Measurements from ENCODE around the gene MOGAT2. TPM values are rescaled to one million over a fixed set of nuclear protein-coding genes. Genes with fewer than 3 reads are reported as not detected.

MOGAT2 gene
- total and polyA plus RNA-seq, 2 of the 13 experiments (the other 11 are each of a cell fraction or from before 2014, with no cell fraction given): 27.2 to 27.8 TPM

- TF ChIP-seq DDIT3 (CRISPR knock-in tag; IDR thresholded peaks at IDR 0.05): no peak
- TF ChIP-seq ONECUT2 (CRISPR knock-in tag; IDR thresholded peaks at IDR 0.05): no peak
- TF ChIP-seq ZNF629 (CRISPR knock-in tag; conservative IDR thresholded peaks at IDR 0.05): peak; percentile 84
- no peak for TF ChIP-seq ZNF670 (CRISPR knock-in tag; IDR thresholded peaks at IDR 0.05; ENCODE audit: borderline replicate concordance)
- no peak for TF ChIP-seq CCDC6 (CRISPR knock-in tag; IDR thresholded peaks at IDR 0.05)
- TF ChIP-seq NR0B2 (CRISPR knock-in tag; IDR thresholded peaks at IDR 0.05): no peak
- TF ChIP-seq TAF1 (CRISPR knock-in tag; IDR thresholded peaks at IDR 0.05): no peak
- no peak for TF ChIP-seq ZNF660 (CRISPR knock-in tag; IDR thresholded peaks at IDR 0.05; ENCODE audit: borderline replicate concordance, low read depth)
- TF ChIP-seq, protein P1, sequence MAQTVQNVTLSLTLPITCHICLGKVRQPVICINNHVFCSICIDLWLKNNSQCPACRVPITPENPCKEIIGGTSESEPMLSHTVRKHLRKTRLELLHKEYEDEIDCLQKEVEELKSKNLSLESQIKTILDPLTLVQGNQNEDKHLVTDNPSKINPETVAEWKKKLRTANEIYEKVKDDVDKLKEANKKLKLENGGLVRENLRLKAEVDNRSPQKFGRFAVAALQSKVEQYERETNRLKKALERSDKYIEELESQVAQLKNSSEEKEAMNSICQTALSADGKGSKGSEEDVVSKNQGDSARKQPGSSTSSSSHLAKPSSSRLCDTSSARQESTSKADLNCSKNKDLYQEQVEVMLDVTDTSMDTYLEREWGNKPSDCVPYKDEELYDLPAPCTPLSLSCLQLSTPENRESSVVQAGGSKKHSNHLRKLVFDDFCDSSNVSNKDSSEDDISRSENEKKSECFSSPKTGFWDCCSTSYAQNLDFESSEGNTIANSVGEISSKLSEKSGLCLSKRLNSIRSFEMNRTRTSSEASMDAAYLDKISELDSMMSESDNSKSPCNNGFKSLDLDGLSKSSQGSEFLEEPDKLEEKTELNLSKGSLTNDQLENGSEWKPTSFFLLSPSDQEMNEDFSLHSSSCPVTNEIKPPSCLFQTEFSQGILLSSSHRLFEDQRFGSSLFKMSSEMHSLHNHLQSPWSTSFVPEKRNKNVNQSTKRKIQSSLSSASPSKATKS (CRISPR knock-in tag; IDR thresholded peaks at IDR 0.05): no peak
- TF ChIP-seq ESRRA (CRISPR knock-in tag; IDR thresholded peaks at IDR 0.05; ENCODE audit: low read depth): peak; percentile 57; the same call in 1 of the 2 replicates
- H4K20me1 ChIP-seq (ENCODE audit: insufficient read depth, low read length): no peaks in the 10 kb centered on the region
- ChIA-PET POLR2A (interaction anchor here (2.5 kb wide), 1 partner anchor 22 kb away, joined by 8 read pairs; no protein-coding TSS in a partner anchor), CTCF (ENCODE audit: low intra/inter-chr PET ratio, low total read pairs) (no interaction called here)
- no peak overlapping the region for H3K9ac ChIP-seq (ENCODE audit: insufficient read depth, low read depth, low read length)
- no peak overlapping the region for H2AFZ ChIP-seq (ENCODE audit: low read length)
- H3K4me2 ChIP-seq (ENCODE audit: low read depth, low read length): no peak overlapping the region
- no peaks in the 10 kb centered on the region for H3K79me2 ChIP-seq (ENCODE audit: insufficient read depth, low read length)
- intact Hi-C loops (cut with micrococcal nuclease; ENCODE audit: unreplicated experiment): no loop called here
- no peak for FAIRE-seq
- H3K9me3 ChIP-seq (ENCODE audit: low read length): no peaks in the 10 kb centered on the region
- in situ Hi-C loops (cut with HindIII; ENCODE audit: extremely low pct_ligation_motif_present, low pct_unique_long_range_greater_than_20kb): no loop called here
- no peak overlapping the region for H3K27ac ChIP-seq (ENCODE audit: extremely low read length, insufficient read depth, low read length)
- H3K4me3 ChIP-seq (replicated peaks in 1 of 3; ENCODE audit: insufficient read depth in 1 of 3, low read depth in 2 of 3, low read length in 3 of 3): no peak overlapping the region
- DNase-seq (ENCODE audit: low spot score): no peak
- ATAC-seq: no peak
- no peaks in the 10 kb centered on the region for H3K36me3 ChIP-seq (replicated peaks in 1 of 2; ENCODE audit: control insufficient read depth in 1 of 2, insufficient read depth in 2 of 2, low read length in 2 of 2)
- no TSS peak for BruUV-seq (replicated peaks)
- peaks cover 80% of the 10 kb centered on the region for H3K4me1 ChIP-seq (ENCODE audit: insufficient read depth, low read length)
- H3K27me3 ChIP-seq (ENCODE audit: control insufficient read depth in 1 of 2, insufficient read depth in 2 of 2, low read length in 2 of 2): no peaks in the 10 kb centered on the region
Observed at GRCh38 chr11:75760243-75760642, 42.6 kb downstream of the MOGAT2 start.
